SH-SY5Y (cell line): ENCODE measurements around the gene POU4F3.

ENCODE experiments used
- GATA2 ChIP-seq: IDR thresholded peaks from 2 replicates; pipeline ENCODE4 v1.6.1; 2011; ENCODE audit warnings: mild to moderate bottlenecking, low read depth, low read length
- GATA3 ChIP-seq: IDR thresholded peaks from 2 replicates; pipeline ENCODE4 v1.6.1; 2011; ENCODE audit warnings: low read depth, mild to moderate bottlenecking, low read length, moderate library complexity

DNA sequence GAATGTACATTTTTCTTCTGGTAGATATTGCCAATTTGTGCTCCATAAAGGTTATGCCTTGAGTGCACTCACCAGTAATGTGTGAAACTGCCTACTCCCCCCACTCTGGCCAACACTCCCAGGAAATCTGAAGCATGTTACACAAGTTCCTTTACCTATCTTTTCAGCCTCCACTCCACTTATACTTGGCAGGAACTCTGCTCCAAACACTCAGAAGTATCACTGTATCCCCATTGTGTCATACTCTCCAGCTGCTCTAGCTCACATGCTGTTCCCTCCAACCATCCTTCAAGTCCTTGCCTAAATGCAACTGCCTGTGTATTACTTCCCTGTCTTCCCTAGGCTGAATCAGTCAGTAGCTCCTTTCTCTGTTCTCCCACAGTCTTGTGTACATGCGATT is 28.3 kb downstream of the POU4F3 start:
- TF ChIP-seq GATA3, result no peak
- no peak for TF ChIP-seq GATA2
